GM18858 (cell line): ENCODE results near the gene JAZF1.

Source experiments
- ATAC-seq: cut with Tn5 transposase; IDR thresholded peaks from one replicate; pipeline ENCODE4 v1.9.1; 2021; ENCODE audit not compliant: unreplicated experiment

The JAZF1 gene

GRCh38 chr7:28078036-28078901 is 102.3 kb downstream of the JAZF1 start:
- no peak for ATAC-seq

- no peak for ATAC-seq
Observed at GRCh38 chr7:28077616-28078015, 103.0 kb downstream of the JAZF1 start.

GRCh38 chr7:28076423-28077200 is 104.0 kb downstream of the JAZF1 start:
- ATAC-seq: no peak

GRCh38 chr7:28075674-28076358 is 104.8 kb downstream of the JAZF1 start:
- no peak for ATAC-seq

GRCh38 chr7:28072876-28073514 is 107.6 kb downstream of the JAZF1 start:
- no peak for ATAC-seq

GRCh38 chr7:28071570-28071969 is 109.0 kb downstream of the JAZF1 start:
- no peak for ATAC-seq

- no peak for ATAC-seq
Observed at GRCh38 chr7:28070297-28071055, 110.1 kb downstream of the JAZF1 start.

- no peak for ATAC-seq
Observed at GRCh38 chr7:28069807-28070206, 110.8 kb downstream of the JAZF1 start.

- ATAC-seq: no peak
Observed at GRCh38 chr7:28069388-28069787, 111.2 kb downstream of the JAZF1 start.

GRCh38 chr7:28068811-28069216 is 111.8 kb downstream of the JAZF1 start:
- ATAC-seq: no peak

GRCh38 chr7:28067171-28067570 is 113.4 kb downstream of the JAZF1 start:
- no peak for ATAC-seq

- no peak for ATAC-seq
Observed at GRCh38 chr7:28065721-28066285, 114.8 kb downstream of the JAZF1 start.

- ATAC-seq: no peak
Observed at GRCh38 chr7:28065308-28065707, 115.3 kb downstream of the JAZF1 start.

GRCh38 chr7:28064437-28064836 is 116.2 kb downstream of the JAZF1 start:
- ATAC-seq: no peak

GRCh38 chr7:28062197-28062991 is 118.2 kb downstream of the JAZF1 start:
- ATAC-seq: no peak

- ATAC-seq: no peak
Observed at GRCh38 chr7:28061824-28062196, 118.8 kb downstream of the JAZF1 start.

- ATAC-seq: no peak
Observed at GRCh38 chr7:28060371-28060950, 120.1 kb downstream of the JAZF1 start.

GRCh38 chr7:28055161-28055544 is 125.4 kb downstream of the JAZF1 start:
- no peak for ATAC-seq
